ENCODE results near the gene LYZL6. TPM values are rescaled to one million over a fixed set of nuclear protein-coding genes. Genes with fewer than 3 reads are reported as not detected.

Gene LYZL6
- total RNA-seq, 1 experiment from 2014 or later = not detected

GRCh38 chr17:35936063-35936462, 7.5 kb downstream of the LYZL6 start:
- ChIA-PET POLR2A (no interaction called here), CTCF (no interaction called here)
- TF ChIP-seq CTCF (IDR thresholded peaks at IDR 0.05) (no peak), POLR2AphosphoS5 (IDR thresholded peaks at IDR 0.05; ENCODE audit: low read depth, low read length) (no peak), SIN3A (IDR thresholded peaks at IDR 0.05; ENCODE audit: borderline replicate concordance, insufficient read depth, low read depth, low read length) (no peak), TCF7L2 (IDR thresholded peaks at IDR 0.05; ENCODE audit: low read depth, low read length) (no peak)
- TF ChIP-seq, protein P1, sequence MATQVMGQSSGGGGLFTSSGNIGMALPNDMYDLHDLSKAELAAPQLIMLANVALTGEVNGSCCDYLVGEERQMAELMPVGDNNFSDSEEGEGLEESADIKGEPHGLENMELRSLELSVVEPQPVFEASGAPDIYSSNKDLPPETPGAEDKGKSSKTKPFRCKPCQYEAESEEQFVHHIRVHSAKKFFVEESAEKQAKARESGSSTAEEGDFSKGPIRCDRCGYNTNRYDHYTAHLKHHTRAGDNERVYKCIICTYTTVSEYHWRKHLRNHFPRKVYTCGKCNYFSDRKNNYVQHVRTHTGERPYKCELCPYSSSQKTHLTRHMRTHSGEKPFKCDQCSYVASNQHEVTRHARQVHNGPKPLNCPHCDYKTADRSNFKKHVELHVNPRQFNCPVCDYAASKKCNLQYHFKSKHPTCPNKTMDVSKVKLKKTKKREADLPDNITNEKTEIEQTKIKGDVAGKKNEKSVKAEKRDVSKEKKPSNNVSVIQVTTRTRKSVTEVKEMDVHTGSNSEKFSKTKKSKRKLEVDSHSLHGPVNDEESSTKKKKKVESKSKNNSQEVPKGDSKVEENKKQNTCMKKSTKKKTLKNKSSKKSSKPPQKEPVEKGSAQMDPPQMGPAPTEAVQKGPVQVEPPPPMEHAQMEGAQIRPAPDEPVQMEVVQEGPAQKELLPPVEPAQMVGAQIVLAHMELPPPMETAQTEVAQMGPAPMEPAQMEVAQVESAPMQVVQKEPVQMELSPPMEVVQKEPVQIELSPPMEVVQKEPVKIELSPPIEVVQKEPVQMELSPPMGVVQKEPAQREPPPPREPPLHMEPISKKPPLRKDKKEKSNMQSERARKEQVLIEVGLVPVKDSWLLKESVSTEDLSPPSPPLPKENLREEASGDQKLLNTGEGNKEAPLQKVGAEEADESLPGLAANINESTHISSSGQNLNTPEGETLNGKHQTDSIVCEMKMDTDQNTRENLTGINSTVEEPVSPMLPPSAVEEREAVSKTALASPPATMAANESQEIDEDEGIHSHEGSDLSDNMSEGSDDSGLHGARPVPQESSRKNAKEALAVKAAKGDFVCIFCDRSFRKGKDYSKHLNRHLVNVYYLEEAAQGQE (IDR thresholded peaks at IDR 0.05; ENCODE audit: insufficient read depth in 1 of 2, low read depth in 2 of 2, low read length in 1 of 2) = no peak
- Histone ChIP-seq H3K4me1 (ENCODE audit: control insufficient read depth, insufficient read depth, low read length) (peaks cover 4% of the 10 kb centered on the region), H3K9me3 (ENCODE audit: control insufficient read depth, insufficient read depth, low read depth, low read length) (no peaks in the 10 kb centered on the region), H3K36me3 (ENCODE audit: control insufficient read depth, insufficient read depth, low read length) (no peaks in the 10 kb centered on the region), H3K27me3 (ENCODE audit: control insufficient read depth, insufficient read depth, low read length) (no peaks in the 10 kb centered on the region), H3K4me3 (ENCODE audit: low read depth in 2 of 2, low read length in 2 of 2) (no peak overlapping the region), H3K27ac (ENCODE audit: low read length) (no peak overlapping the region)
- no peak; the same call in 1 of the 2 replicates for ATAC-seq
- in situ Hi-C loops (cut with HindIII; ENCODE audit: low pct_unique_long_range_greater_than_20kb, low sequenced_read_pairs) = no loop called here
- intact Hi-C loops (cut with micrococcal nuclease; ENCODE audit: unreplicated experiment) = no loop called here
- BruUV-seq (replicated peaks) = no TSS peak
- DNase-seq (ENCODE audit: low read depth, low spot score) = no peak

DNA sequence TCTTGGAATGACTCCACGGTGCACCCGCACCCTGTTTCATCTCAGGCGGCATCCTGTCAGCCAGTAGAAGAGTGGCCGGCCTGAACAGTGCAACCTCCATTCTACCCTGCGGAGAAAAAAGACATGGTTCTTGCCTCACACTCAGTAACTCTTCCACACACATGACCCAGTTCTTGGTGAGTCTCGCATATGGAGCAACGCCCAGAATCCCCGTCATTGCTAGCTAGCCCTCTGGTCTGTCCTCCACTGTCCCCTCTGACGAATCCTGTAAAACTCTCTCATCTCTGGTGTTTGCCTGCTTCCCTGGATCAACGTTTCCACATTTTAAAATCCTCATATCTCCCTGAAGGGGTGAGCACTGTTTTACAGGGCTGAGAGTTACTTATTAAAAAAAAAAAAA, 8.8 kb downstream of the LYZL6 start:
- intact Hi-C loops (cut with micrococcal nuclease; ENCODE audit: unreplicated experiment) (no loop called here), in situ Hi-C loops (cut with HindIII; ENCODE audit: low pct_unique_long_range_greater_than_20kb, low sequenced_read_pairs) (no loop called here)
- Histone ChIP-seq H3K36me3 (ENCODE audit: control insufficient read depth, insufficient read depth, low read length) (no peaks in the 10 kb centered on the region; the same call in 1 of the 2 replicates), H3K27me3 (ENCODE audit: control insufficient read depth, insufficient read depth, low read length) (no peaks in the 10 kb centered on the region), H3K27ac (ENCODE audit: low read length) (no peak overlapping the region), H3K9me3 (ENCODE audit: control insufficient read depth, insufficient read depth, low read depth, low read length) (no peaks in the 10 kb centered on the region), H3K4me3 (ENCODE audit: low read depth in 2 of 2, low read length in 2 of 2) (no peak overlapping the region), H3K4me1 (ENCODE audit: control insufficient read depth, insufficient read depth, low read length) (peaks cover 13% of the 10 kb centered on the region)
- BruUV-seq (replicated peaks) = no TSS peak
- TF ChIP-seq CTCF (IDR thresholded peaks at IDR 0.05) (no peak), POLR2AphosphoS5 (IDR thresholded peaks at IDR 0.05; ENCODE audit: low read depth, low read length) (no peak), TCF7L2 (IDR thresholded peaks at IDR 0.05; ENCODE audit: low read depth, low read length) (no peak), SIN3A (IDR thresholded peaks at IDR 0.05; ENCODE audit: borderline replicate concordance, insufficient read depth, low read depth, low read length) (no peak)
- TF ChIP-seq, protein P1 (IDR thresholded peaks at IDR 0.05; ENCODE audit: insufficient read depth in 1 of 2, low read depth in 2 of 2, low read length in 1 of 2) = no peak
- ATAC-seq (no peak), DNase-seq (ENCODE audit: low read depth, low spot score) (no peak)
- CTCF ChIA-PET = no interaction called here
- POLR2A ChIA-PET = interaction anchor here (0.6 kb wide), 1 partner anchor 69 kb away, joined by 4 read pairs; no protein-coding TSS in a partner anchor
